Breast epithelium (tissue), 4 donors: ENCODE data around the gene FHIT. TPM values are rescaled to one million over a fixed set of nuclear protein-coding genes. Genes with fewer than 3 reads are reported as not detected.

Source experiments
- DNase-seq, 2 donors: peaks; one replicate each; pipeline ENCODE4 v3.0.0-alpha.2; 2019; ENCODE audit warnings: low spot score in 2 of 2
- H3K27ac ChIP-seq, 2 donors: fragments of 200-600 bp; sonication (generic) in 1 of 2; one replicate each; pipeline ENCODE4 v1.5.1; 2016 to 2019; ENCODE audit warnings: mild to moderate bottlenecking in 1 of 2
- H3K27me3 ChIP-seq, 2 donors: fragments of 200-600 bp; sonication (generic) in 1 of 2; one replicate each; pipeline versions ENCODE4 v1.5.1 to v1.6.0; 2017 to 2019; ENCODE audit warnings: control low read depth in 1 of 2, mild to moderate bottlenecking in 1 of 2
- H3K36me3 ChIP-seq: fragments of 200-600 bp; one replicate; pipeline ENCODE4 v1.5.1; 2019
- H3K4me1 ChIP-seq, 2 donors: fragments of 200-600 bp; sonication (generic); one replicate each; pipeline ENCODE4 v1.5.1; 2016 to 2019; ENCODE audit warnings: control low read depth in 1 of 2
- H3K4me3 ChIP-seq, 3 donors: fragments of 200-600 bp; sonication (generic); 1 replicate in 2 of 3; 2 replicates in 1 of 3; pipeline ENCODE4 v1.5.1; 2016 to 2019; ENCODE audit warnings: mild to moderate bottlenecking in 3 of 3, moderate library complexity in 2 of 3
- H3K9me3 ChIP-seq, 2 donors: fragments of 200-600 bp; sonication (generic) in 1 of 2; one replicate each; pipeline ENCODE4 v1.5.1; 2016 to 2019; ENCODE audit warnings: control low read depth in 1 of 2
- POLR2A ChIP-seq: fragments of 450-650 bp; IDR thresholded peaks from one replicate; pipeline ENCODE4 v1.6.1; 2016; ENCODE audit warnings: antibody characterized with exemption, mild to moderate bottlenecking, moderate library complexity
- POLR2AphosphoS5 ChIP-seq, 3 donors: sonication (generic); formaldehyde crosslinking; IDR thresholded peaks; one replicate each; pipeline ENCODE4 v1.6.1; 2017; ENCODE audit warnings: antibody characterized with exemption in 3 of 3
- intact Hi-C: fragments of 100-400 bp; cut with DNase I; formaldehyde crosslinking; loops from one replicate; pipeline ENCODE4 v1.15.1; 2023; ENCODE audit warnings: low total_unique reads
- total RNA-seq, 3 donors: library from RNA; depleted of rRNA; stranded (reverse); fragments of >200 nt; gene quantifications; one replicate each; pipeline ENCODE4 v1.1.0, GENCODE V29; 2016
- TF ChIP-seq, protein P1 (sequence below), 3 donors: fragments of 450-650 bp; IDR thresholded peaks; one replicate each; pipeline ENCODE4 v1.5.1; 2016 to 2017; ENCODE audit warnings: antibody characterized with exemption in 3 of 3, mild to moderate bottlenecking in 3 of 3, moderate library complexity in 3 of 3

Gene FHIT
- total RNA-seq, 3 donors from 2014 or later: 9.0 to 19.2 (median 17.7) TPM

DNA sequence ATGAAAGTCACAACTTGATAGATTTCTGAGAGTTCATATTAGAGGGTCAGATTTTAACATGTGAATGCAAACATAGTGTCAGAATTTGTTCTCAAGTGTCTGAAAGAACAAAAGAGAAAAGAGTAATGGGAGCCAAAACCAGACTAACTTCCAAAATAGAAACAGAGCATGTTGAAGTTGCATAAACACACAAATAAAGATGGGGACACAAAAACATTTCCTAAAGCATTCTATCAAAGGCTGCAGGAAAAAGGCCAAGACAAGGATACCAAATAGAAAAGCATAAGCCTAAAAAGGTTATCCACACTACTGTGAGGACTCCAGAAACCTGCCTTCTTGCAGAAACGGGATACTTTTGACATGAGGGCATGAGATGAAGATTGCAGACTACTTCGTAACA lies 2.8 kb downstream of the FHIT start:
- Histone ChIP-seq H3K27me3 (no peaks in the 10 kb centered on the region), H3K4me1 (no peaks in the 10 kb centered on the region), H3K9me3 (no peaks in the 10 kb centered on the region), H3K36me3 (no peaks in the 10 kb centered on the region), H3K4me3 (no peak overlapping the region), H3K27ac (no peak overlapping the region)
- TF ChIP-seq, protein P1, sequence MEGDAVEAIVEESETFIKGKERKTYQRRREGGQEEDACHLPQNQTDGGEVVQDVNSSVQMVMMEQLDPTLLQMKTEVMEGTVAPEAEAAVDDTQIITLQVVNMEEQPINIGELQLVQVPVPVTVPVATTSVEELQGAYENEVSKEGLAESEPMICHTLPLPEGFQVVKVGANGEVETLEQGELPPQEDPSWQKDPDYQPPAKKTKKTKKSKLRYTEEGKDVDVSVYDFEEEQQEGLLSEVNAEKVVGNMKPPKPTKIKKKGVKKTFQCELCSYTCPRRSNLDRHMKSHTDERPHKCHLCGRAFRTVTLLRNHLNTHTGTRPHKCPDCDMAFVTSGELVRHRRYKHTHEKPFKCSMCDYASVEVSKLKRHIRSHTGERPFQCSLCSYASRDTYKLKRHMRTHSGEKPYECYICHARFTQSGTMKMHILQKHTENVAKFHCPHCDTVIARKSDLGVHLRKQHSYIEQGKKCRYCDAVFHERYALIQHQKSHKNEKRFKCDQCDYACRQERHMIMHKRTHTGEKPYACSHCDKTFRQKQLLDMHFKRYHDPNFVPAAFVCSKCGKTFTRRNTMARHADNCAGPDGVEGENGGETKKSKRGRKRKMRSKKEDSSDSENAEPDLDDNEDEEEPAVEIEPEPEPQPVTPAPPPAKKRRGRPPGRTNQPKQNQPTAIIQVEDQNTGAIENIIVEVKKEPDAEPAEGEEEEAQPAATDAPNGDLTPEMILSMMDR (IDR thresholded peaks at IDR 0.05): no peak
- no peak for TF ChIP-seq POLR2A
- TF ChIP-seq POLR2AphosphoS5 (IDR thresholded peaks at IDR 0.05): no peak
- DNase-seq: no peak
- intact Hi-C loops: no loop called here

DNA sequence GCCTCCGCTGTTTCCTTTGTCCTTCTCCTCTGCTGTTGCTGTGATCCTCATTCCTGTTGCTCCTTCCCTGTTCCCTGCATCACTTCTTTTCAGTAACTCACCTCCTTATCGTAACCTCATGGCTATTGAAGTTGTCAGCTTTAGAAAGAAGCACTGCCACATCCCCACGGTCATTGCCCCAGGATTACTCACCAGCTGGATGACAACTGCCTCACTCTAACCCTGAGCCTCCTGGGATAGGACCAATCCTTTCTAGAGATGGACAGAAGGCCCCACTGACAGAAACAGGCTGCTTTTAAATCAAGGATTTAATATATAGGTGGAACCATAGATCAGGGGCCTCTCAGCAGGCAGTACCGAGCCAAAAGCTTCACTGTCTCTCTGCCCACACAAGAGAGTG lies 4.1 kb downstream of the FHIT start:
- H3K9me3 ChIP-seq: no peaks in the 10 kb centered on the region
- H3K4me1 ChIP-seq: no peaks in the 10 kb centered on the region
- H3K27me3 ChIP-seq: no peaks in the 10 kb centered on the region
- H3K27ac ChIP-seq: no peak overlapping the region
- intact Hi-C loops: no loop called here
- TF ChIP-seq, protein P1 (IDR thresholded peaks at IDR 0.05): no peak
- no peak for TF ChIP-seq POLR2AphosphoS5 (IDR thresholded peaks at IDR 0.05)
- no peak for TF ChIP-seq POLR2A
- no peak for DNase-seq
- H3K36me3 ChIP-seq: no peaks in the 10 kb centered on the region
- no peak overlapping the region for H3K4me3 ChIP-seq

GRCh38 chr3:61239871-61240270 lies 11.4 kb downstream of the FHIT start:
- Histone ChIP-seq H3K36me3 (no peaks in the 10 kb centered on the region), H3K4me3 (no peak overlapping the region), H3K27ac (no peak overlapping the region), H3K4me1 (no peaks in the 10 kb centered on the region), H3K9me3 (no peaks in the 10 kb centered on the region), H3K27me3 (no peaks in the 10 kb centered on the region)
- TF ChIP-seq POLR2AphosphoS5 (IDR thresholded peaks at IDR 0.05) (no peak), POLR2A (no peak)
- TF ChIP-seq, protein P1 (IDR thresholded peaks at IDR 0.05): no peak
- intact Hi-C loops: no loop called here
- DNase-seq: no peak

DNA sequence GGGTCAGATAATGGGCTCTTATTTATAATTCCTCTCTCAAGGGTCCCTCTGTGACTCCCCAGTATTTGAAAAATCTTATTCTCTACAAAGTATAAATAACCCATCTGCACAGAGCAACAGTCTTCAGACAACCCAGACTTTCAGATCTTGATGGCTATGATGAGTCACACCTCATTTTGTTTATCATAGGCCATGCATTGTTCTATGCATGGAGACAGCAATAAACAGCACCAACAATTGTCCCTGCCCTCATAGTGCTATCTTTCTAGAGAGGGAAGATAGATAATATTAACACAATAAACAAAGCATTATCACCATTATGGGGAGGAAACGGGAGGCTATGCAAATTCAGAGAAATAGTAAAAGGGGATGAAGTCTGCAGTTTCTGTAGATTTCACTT lies 13.4 kb downstream of the FHIT start:
- TF ChIP-seq, protein P1 (IDR thresholded peaks at IDR 0.05): no peak
- TF ChIP-seq POLR2A (no peak), POLR2AphosphoS5 (IDR thresholded peaks at IDR 0.05) (no peak)
- no peaks in the 10 kb centered on the region for H3K27me3 ChIP-seq
- H3K4me1 ChIP-seq: no peaks in the 10 kb centered on the region
- no peaks in the 10 kb centered on the region for H3K36me3 ChIP-seq
- DNase-seq: no peak
- intact Hi-C loops: no loop called here
- no peaks in the 10 kb centered on the region for H3K9me3 ChIP-seq
- no peak overlapping the region for H3K4me3 ChIP-seq
- H3K27ac ChIP-seq: no peak overlapping the region

DNA sequence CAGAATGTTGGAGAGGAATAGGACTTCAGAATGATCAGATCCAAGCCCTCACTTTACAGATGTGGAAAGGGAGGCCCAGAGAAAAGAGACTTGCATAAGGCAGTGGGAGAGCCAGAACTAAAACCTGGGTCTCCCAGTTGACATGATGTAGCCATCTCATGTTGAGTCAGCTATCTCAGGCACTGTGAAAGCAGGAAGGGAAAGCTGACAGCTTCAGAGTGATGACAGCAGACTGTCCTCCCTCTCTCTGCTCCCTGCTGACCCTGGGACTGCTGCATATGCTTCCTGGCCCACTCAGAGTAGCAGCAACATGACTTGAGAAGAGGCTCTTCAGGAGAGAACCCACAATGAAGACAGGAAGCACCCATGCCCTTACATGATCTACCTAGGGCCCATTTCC lies 14.7 kb downstream of the FHIT start:
- no peak for DNase-seq
- no peak overlapping the region for H3K4me3 ChIP-seq
- intact Hi-C loops: no loop called here
- no peaks in the 10 kb centered on the region for H3K27me3 ChIP-seq
- H3K9me3 ChIP-seq: no peaks in the 10 kb centered on the region
- H3K36me3 ChIP-seq: no peaks in the 10 kb centered on the region
- no peaks in the 10 kb centered on the region for H3K4me1 ChIP-seq
- TF ChIP-seq POLR2AphosphoS5 (IDR thresholded peaks at IDR 0.05): no peak
- TF ChIP-seq POLR2A: no peak
- TF ChIP-seq, protein P1 (IDR thresholded peaks at IDR 0.05): no peak
- H3K27ac ChIP-seq: no peak overlapping the region
